SK-N-SH (cell line): Measurements from ENCODE around the gene UGCG.

Experiments
- CTCF ChIP-seq: fragments of 200-600 bp; sonication (generic); IDR thresholded peaks from 2 replicates; pipeline ENCODE4 v1.6.1; 2017; ENCODE audit warnings: antibody characterized with exemption, mild to moderate bottlenecking, moderate library complexity
- IRF3 ChIP-seq: fragments of 150-350 bp; IDR thresholded peaks from 2 replicates; pipeline ENCODE4 v1.6.1; 2016; ENCODE audit warnings: mild to moderate bottlenecking, low read depth, low read length
- JUND ChIP-seq: IDR thresholded peaks from 2 replicates; pipeline ENCODE4 v1.4.0; 2012
- MAX ChIP-seq: IDR thresholded peaks from 2 replicates; pipeline ENCODE4 v1.4.0; 2012; ENCODE audit warnings: low read depth
- RAD21 ChIP-seq: IDR thresholded peaks from 2 replicates; pipeline ENCODE4 v1.6.1; 2012; ENCODE audit warnings: mild to moderate bottlenecking, low read length
- REST ChIP-seq: IDR thresholded peaks from 2 replicates; pipeline ENCODE4 v1.6.1; 2012; ENCODE audit warnings: mild to moderate bottlenecking, low read depth, low read length, moderate library complexity
- RXRA ChIP-seq: IDR thresholded peaks from 2 replicates; pipeline ENCODE4 v1.4.0; 2012; ENCODE audit warnings: low read depth, mild to moderate bottlenecking, borderline replicate concordance
- TCF12 ChIP-seq: IDR thresholded peaks from 2 replicates; pipeline ENCODE4 v1.4.0; 2012
- USF1 ChIP-seq: IDR thresholded peaks from 2 replicates; pipeline ENCODE4 v1.4.0; 2012; ENCODE audit warnings: low read depth, borderline replicate concordance
- YY1 ChIP-seq: IDR thresholded peaks from 2 replicates; pipeline ENCODE4 v1.4.0; 2012; ENCODE audit warnings: low read depth, mild to moderate bottlenecking

- TF ChIP-seq IRF3 (no peak), REST (no peak), YY1 (no peak), RXRA (no peak), CTCF (no peak), TCF12 (no peak), JUND (no peak), RAD21 (no peak), USF1 (no peak), MAX (no peak)
Measured at GRCh38 chr9:111953444-111953843, 56.8 kb downstream of the UGCG start.
